ENCODE data around the gene CYTIP. TPM values are rescaled to one million over a fixed set of nuclear protein-coding genes. Genes with fewer than 3 reads are reported as not detected.

The CYTIP gene
- total and polyA plus RNA-seq, 2 experiments from 2014 or later, result 1.6 to 4.0 TPM

- Histone ChIP-seq H3K79me2 (no peaks in the 10 kb centered on the region), H2AFZ (no peak overlapping the region), H3K36me3 (replicated peaks; ENCODE audit: insufficient read depth, low read depth) (no peaks in the 10 kb centered on the region), H4K20me1 (ENCODE audit: insufficient read depth, poor library complexity, severe bottlenecking) (no peaks in the 10 kb centered on the region), H3K27ac (no peak overlapping the region), H3K9me3 (ENCODE audit: low read depth) (no peaks in the 10 kb centered on the region), H3K4me3 (no peak overlapping the region), H3K27me3 (no peaks in the 10 kb centered on the region), H3K4me1 (ENCODE audit: insufficient read depth) (no peaks in the 10 kb centered on the region), H3K4me2 (no peak overlapping the region), H3K9me2 (replicated peaks; ENCODE audit: insufficient read depth) (no peaks in the 10 kb centered on the region)
- TF ChIP-seq EZH2phosphoT487 (IDR thresholded peaks at IDR 0.05; ENCODE audit: low read depth, severe bottlenecking, unreplicated experiment) (no peak), EZH2 (IDR thresholded peaks at IDR 0.05; ENCODE audit: borderline replicate concordance) (no peak)
- TF ChIP-seq, protein P1, sequence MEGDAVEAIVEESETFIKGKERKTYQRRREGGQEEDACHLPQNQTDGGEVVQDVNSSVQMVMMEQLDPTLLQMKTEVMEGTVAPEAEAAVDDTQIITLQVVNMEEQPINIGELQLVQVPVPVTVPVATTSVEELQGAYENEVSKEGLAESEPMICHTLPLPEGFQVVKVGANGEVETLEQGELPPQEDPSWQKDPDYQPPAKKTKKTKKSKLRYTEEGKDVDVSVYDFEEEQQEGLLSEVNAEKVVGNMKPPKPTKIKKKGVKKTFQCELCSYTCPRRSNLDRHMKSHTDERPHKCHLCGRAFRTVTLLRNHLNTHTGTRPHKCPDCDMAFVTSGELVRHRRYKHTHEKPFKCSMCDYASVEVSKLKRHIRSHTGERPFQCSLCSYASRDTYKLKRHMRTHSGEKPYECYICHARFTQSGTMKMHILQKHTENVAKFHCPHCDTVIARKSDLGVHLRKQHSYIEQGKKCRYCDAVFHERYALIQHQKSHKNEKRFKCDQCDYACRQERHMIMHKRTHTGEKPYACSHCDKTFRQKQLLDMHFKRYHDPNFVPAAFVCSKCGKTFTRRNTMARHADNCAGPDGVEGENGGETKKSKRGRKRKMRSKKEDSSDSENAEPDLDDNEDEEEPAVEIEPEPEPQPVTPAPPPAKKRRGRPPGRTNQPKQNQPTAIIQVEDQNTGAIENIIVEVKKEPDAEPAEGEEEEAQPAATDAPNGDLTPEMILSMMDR (IDR thresholded peaks at IDR 0.05; ENCODE audit: poor library complexity), result no peak
- no peak for DNase-seq (ENCODE audit: low spot score)
These were observed 33.2 kb upstream of the CYTIP start for GRCh38 chr2:157476953-157477709.

GRCh38 chr2:157475722-157476390, 32.0 kb upstream of the CYTIP start:
- Histone ChIP-seq H3K9me3 (ENCODE audit: low read depth) (no peaks in the 10 kb centered on the region), H3K79me2 (no peaks in the 10 kb centered on the region), H2AFZ (no peak overlapping the region), H4K20me1 (ENCODE audit: insufficient read depth, poor library complexity, severe bottlenecking) (no peaks in the 10 kb centered on the region), H3K36me3 (replicated peaks; ENCODE audit: insufficient read depth, low read depth) (no peaks in the 10 kb centered on the region), H3K27me3 (no peaks in the 10 kb centered on the region), H3K4me1 (ENCODE audit: insufficient read depth) (no peaks in the 10 kb centered on the region), H3K4me3 (no peak overlapping the region), H3K27ac (no peak overlapping the region), H3K9me2 (replicated peaks; ENCODE audit: insufficient read depth) (no peaks in the 10 kb centered on the region), H3K4me2 (no peak overlapping the region)
- DNase-seq (ENCODE audit: low spot score), result no peak
- TF ChIP-seq EZH2 (IDR thresholded peaks at IDR 0.05; ENCODE audit: borderline replicate concordance), result no peak
- TF ChIP-seq, protein P1 (IDR thresholded peaks at IDR 0.05; ENCODE audit: poor library complexity), result no peak
- TF ChIP-seq EZH2phosphoT487 (IDR thresholded peaks at IDR 0.05; ENCODE audit: low read depth, severe bottlenecking, unreplicated experiment), result no peak
- WGBS (ENCODE audit: low lambda C conversion rate, missing lambda C conversion rate), result 93% methylated on average over 12 of the region's 12 CpGs

DNA sequence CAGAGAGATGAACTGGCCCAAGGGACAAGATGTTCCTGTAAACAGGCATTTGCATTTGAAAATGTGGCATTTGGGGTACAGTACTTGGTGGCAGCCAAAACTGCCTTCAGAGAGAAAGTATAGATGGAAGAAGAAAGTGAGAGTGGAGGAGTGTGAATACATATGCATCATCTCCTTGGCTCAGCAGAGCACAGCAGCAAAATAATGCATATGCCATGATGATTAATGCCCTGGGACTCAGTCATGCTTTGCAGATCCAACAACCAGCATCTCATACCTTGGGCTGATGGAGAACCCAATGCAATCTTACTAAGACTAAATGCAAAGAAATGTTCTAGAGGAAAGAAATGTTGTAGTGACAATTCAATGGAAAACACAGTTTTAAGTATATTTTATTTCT, 29.7 kb upstream of the CYTIP start:
- H3K27ac ChIP-seq, result no peak overlapping the region
- H3K9me2 ChIP-seq (replicated peaks; ENCODE audit: insufficient read depth), result no peaks in the 10 kb centered on the region
- no peaks in the 10 kb centered on the region for H3K4me1 ChIP-seq (ENCODE audit: insufficient read depth)
- H3K36me3 ChIP-seq (replicated peaks; ENCODE audit: insufficient read depth, low read depth), result no peaks in the 10 kb centered on the region
- H3K27me3 ChIP-seq, result no peaks in the 10 kb centered on the region
- no peaks in the 10 kb centered on the region for H4K20me1 ChIP-seq (ENCODE audit: insufficient read depth, poor library complexity, severe bottlenecking)
- no peaks in the 10 kb centered on the region for H3K9me3 ChIP-seq (ENCODE audit: low read depth)
- no peak for TF ChIP-seq EZH2 (IDR thresholded peaks at IDR 0.05; ENCODE audit: borderline replicate concordance)
- no peak for DNase-seq (ENCODE audit: low spot score)
- H2AFZ ChIP-seq, result no peak overlapping the region
- H3K4me3 ChIP-seq, result no peak overlapping the region
- no peak overlapping the region for H3K4me2 ChIP-seq
- no peaks in the 10 kb centered on the region for H3K79me2 ChIP-seq

- no peak for TF ChIP-seq EZH2phosphoT487 (IDR thresholded peaks at IDR 0.05; ENCODE audit: low read depth, severe bottlenecking, unreplicated experiment)
- TF ChIP-seq, protein P1 (IDR thresholded peaks at IDR 0.05; ENCODE audit: poor library complexity), result no peak
- TF ChIP-seq EZH2 (IDR thresholded peaks at IDR 0.05; ENCODE audit: borderline replicate concordance), result no peak
- Histone ChIP-seq H3K79me2 (no peaks in the 10 kb centered on the region), H3K27ac (no peak overlapping the region), H3K4me2 (no peak overlapping the region), H3K27me3 (no peaks in the 10 kb centered on the region), H3K4me3 (no peak overlapping the region), H3K9me3 (ENCODE audit: low read depth) (no peaks in the 10 kb centered on the region), H2AFZ (no peak overlapping the region), H4K20me1 (ENCODE audit: insufficient read depth, poor library complexity, severe bottlenecking) (no peaks in the 10 kb centered on the region), H3K4me1 (ENCODE audit: insufficient read depth) (no peaks in the 10 kb centered on the region), H3K9me2 (replicated peaks; ENCODE audit: insufficient read depth) (no peaks in the 10 kb centered on the region), H3K36me3 (replicated peaks; ENCODE audit: insufficient read depth, low read depth) (no peaks in the 10 kb centered on the region)
- WGBS (ENCODE audit: low lambda C conversion rate, missing lambda C conversion rate), result 97% methylated on average over 3 of the region's 3 CpGs
- DNase-seq (ENCODE audit: low spot score), result no peak
These were observed 27.2 kb upstream of the CYTIP start for GRCh38 chr2:157471078-157471477.
